ENCODE results near the gene TTLL3.
"Not testable (repeated sequence)": the region's sequence is repeated elsewhere in the genome, so short reads cannot be mapped to it uniquely, and the experiment has no call there.

DNA sequence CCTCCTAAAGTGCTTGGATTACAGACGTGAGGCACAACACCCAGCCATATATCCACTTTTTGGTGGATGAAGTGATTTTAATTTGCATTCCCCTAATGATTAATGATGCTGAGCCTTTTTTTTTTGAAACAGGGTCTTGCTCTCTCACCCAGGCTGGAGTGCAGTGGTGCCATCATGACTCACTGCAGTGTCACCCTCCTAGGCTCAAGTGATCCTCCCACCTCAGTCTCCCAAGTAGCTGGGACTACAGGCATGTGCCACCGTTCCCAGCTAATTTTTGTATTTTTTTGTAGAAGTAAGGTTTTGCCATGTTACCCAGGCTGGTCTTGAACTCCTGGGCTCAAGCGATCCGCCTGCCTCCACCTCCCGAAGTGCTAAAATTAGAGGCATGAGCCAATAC, 62.0 kb downstream of the TTLL3 start:
- TF ChIP-seq, protein P1, sequence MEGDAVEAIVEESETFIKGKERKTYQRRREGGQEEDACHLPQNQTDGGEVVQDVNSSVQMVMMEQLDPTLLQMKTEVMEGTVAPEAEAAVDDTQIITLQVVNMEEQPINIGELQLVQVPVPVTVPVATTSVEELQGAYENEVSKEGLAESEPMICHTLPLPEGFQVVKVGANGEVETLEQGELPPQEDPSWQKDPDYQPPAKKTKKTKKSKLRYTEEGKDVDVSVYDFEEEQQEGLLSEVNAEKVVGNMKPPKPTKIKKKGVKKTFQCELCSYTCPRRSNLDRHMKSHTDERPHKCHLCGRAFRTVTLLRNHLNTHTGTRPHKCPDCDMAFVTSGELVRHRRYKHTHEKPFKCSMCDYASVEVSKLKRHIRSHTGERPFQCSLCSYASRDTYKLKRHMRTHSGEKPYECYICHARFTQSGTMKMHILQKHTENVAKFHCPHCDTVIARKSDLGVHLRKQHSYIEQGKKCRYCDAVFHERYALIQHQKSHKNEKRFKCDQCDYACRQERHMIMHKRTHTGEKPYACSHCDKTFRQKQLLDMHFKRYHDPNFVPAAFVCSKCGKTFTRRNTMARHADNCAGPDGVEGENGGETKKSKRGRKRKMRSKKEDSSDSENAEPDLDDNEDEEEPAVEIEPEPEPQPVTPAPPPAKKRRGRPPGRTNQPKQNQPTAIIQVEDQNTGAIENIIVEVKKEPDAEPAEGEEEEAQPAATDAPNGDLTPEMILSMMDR (IDR thresholded peaks at IDR 0.05): not testable (repeated sequence)
- not testable (repeated sequence) for TF ChIP-seq POLR2A (IDR thresholded peaks at IDR 0.05)

Measured in body of pancreas (tissue), 4 donors.